Measurements from ENCODE around the gene MRC1.
"Not testable (repeated sequence)": the region's sequence is repeated elsewhere in the genome, so short reads cannot be mapped to it uniquely, and the experiment has no call there.

MRC1 gene

DNA sequence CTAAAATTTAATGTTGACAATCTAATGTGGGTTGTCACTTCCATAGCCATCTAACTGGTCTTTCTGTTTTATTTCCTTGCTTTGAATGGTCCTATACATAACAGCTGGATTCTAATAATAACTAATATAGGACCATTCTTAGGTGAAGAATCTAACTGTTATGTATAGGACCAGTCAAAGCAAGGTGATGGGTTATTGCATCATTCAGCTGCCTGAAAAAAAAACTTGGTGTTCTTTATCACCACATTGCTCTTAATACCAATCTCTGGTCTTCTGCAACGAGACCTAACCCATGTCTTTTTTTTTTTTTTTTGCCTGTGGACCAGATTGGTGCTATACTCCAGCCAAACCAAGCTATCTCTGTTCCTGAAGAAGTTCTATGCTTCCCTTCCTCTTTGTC lies 96.9 kb downstream of the MRC1 start:
- no peak for DNase-seq (ENCODE audit: low read depth in 2 of 2)

DNA sequence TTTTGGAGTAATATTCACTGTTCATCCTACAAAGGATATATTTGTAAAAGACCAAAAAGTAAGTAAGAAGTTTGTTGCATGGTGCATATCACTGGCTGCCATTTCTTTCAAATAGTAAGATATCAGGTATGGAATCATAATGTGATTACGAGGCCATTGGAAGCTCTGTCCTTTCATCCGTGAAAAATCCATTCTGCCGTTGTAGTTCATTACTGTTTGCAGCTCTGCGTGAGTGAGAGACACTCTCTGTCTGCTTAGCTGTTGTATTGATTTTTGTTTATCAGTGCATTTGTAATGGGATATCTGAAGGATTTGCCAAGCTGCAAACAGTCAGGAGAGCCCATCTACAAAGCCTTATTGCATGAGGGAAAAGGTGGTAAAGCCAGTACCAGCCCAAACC lies 98.5 kb downstream of the MRC1 start:
- no peak for DNase-seq (ENCODE audit: low read depth in 2 of 2)

DNA sequence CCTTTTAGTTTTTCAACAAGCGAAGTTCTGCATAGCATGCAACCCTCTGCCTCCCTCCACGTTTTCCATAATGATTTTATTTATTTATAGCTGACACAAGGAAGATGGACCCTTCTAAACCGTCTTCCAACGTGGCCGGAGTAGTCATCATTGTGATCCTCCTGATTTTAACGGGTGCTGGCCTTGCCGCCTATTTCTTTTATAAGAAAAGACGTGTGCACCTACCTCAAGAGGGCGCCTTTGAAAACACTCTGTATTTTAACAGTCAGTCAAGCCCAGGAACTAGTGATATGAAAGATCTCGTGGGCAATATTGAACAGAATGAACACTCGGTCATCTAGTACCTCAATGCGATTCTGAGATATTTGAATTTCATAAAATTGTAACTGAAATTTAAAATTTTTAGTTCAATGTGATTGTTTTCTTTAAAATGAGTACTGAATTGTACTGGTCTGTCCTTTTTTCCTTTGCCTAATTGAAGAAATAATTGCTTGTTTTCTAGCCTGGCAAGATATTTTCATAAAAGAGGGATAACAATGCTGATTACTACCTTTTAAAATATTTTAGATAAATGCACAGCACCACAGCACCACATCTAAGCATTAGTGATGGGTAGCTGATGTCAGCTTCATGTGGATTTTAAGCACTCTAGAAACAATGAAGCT lies 101.1 kb downstream of the MRC1 start:
- no peak for DNase-seq (ENCODE audit: low read depth in 2 of 2)

DNA sequence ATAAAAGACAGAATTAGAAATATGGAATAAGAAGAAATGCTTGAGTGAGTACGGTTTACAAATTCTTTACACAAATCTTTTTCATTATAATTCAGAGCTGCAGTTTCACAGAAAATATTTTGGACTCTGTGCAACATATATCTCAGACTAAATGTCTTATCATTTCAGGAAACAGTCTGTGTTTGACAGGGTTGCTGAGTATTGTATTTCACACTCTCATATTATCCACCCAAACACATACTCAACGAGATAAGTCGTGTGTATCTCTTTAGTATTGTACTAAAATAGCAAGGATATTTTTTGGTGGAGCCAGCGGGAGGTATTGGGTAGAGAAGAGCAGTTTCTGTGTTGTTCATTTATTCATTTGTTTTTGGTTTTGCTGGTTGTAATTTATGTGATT lies 103.6 kb downstream of the MRC1 start:
- DNase-seq (ENCODE audit: low read depth in 2 of 2) = no peak

DNA sequence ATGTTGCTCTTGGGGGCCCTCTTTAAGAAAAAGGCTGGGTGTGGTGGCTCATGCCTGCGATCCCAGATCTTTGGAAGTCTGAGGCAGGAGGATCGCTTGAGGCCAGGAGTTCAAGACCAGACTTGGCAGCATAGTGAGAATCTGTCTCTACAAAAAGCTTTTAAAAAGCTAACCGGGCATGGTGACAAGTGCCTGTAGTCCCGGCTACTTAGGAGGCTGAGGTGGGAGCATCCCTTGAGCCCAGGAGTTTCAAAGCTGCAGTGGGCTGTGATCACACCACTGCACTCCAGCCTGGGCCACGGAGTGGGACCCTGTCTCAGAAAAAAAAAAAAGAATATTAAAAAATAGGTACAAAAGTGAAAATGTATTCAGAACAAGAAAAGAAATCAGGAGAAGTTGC lies 104.5 kb downstream of the MRC1 start:
- no peak for DNase-seq (ENCODE audit: low read depth in 2 of 2)

DNA sequence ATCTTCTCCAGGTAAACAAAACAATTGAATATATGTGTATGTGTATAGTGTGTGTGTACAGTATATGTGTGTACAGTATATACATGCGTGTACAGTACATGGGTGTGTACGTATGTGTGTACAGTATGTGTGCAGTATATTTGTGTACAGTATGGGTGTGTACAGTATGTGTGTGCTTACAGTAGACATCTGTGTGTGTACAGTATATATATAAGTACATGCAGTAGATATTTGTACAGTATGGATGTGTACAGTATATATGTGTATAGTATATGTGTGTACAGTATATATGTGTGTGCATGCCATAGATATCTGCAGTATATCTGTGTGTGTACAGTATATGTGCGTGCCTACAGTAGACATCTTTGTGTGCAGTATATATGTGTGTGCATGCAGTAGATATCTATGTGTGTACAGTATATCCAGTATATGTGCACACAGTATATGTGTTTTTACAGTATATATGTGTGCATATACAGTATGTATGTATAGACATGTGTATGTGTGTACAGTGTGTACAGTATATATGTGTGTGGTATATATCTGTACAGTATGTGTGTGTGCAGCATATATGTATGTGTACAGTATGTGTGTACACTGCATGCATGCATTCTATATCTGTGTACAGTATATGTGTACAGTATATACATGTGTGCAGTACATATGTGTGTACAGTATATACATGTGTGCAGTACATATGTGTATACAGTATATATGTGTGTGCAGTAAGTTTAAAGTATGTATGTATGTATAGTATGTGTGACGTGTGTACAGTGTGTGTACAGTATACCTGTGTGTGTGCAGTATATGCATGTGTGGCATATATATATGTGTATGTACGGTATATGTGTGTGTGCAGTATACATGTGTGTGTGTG lies 105.3 kb downstream of the MRC1 start:
- no peak for DNase-seq (ENCODE audit: low read depth in 2 of 2)

DNA sequence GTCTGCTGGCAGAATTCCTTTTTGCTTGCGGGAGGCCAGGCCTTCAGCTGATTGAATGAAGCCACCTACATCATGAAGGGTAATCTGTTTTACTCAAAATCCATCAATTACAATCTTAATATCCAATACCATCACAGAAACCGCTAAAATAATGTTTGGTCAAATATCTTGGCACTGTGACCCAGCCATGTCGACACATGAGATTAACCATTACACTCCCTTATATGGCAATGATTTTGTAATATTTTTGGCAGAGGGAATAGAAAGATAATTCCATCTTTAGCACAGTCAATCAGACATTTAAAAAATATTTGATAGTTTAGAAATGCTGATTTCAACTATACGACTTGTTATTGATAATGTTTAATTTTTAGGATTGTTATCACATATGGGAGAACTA lies 106.0 kb downstream of the MRC1 start:
- DNase-seq (ENCODE audit: low read depth in 2 of 2) = no peak

DNA sequence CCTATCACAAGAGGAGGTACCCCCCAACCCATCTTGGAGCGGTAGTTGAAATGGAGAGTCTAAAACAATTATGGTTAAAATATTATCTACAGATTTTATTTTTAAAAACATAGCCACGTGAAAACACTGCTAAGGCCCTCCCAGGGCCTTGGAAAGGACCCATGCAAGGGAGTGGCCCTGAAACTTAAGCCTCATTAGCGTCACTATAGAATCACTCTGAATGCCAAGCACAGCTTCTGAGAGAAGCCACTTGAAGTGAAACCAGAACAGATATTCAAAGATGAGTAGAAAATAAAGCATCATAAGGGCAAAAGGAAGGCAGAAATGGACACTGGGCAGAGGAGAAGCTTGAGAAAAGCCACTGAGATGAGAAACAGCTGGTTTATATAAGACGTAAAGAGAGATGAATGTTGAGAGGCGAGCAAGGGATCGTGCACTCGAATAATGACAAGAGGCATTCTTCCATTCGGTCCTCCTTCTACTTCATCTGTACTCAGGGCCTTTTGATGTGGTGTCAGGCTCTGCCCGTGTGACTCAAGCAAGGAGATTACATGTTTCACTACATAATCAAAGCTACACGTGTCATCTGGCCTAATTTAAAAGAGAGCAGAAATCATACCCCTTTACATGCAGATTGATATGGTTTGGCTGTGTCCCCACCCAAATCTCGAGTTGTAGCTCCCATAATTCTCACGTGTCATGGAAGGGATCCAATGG lies 109.2 kb downstream of the MRC1 start:
- DNase-seq (ENCODE audit: low read depth in 2 of 2) = no peak

DNA sequence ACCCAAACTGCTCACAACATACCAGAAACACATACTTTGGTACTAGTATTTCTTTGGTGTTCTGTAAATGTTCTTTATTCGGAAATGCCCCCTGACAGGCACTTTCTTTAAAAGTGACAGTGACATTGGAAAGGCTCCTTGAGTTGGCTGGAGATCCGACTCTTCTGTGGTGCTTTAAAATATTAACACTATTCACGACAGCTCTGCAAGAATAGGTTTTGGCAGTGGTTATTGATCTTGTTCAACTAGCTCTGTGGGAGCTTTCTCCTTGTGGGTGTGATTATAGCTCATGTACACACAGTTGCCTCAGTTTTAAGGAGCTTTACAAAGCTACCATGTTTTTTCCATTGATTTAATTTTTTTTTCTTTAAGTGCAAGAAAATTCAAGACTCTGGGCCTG lies 112.2 kb downstream of the MRC1 start:
- DNase-seq (ENCODE audit: low read depth in 2 of 2) = no peak

DNA sequence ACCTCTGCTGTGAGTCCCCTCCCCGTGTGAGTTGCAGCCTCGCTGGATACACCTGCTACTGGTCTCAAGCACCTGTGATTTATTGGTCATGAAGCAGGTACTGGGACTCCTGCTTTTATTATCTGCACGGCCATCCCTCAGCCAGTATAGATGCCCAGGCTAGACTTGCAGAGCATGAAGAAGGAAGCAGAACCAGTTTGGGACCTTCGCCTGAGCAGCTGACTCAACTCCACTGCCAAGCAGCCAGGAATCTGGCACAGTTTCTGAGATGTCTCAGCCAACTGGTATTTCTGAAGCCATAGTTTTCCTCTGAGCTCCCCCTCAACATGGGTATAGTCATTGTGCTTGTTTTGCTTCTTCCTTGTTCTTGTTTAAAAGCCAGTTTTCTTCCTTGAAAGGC lies 114.6 kb downstream of the MRC1 start:
- no peak for DNase-seq (ENCODE audit: low read depth in 2 of 2)

DNA sequence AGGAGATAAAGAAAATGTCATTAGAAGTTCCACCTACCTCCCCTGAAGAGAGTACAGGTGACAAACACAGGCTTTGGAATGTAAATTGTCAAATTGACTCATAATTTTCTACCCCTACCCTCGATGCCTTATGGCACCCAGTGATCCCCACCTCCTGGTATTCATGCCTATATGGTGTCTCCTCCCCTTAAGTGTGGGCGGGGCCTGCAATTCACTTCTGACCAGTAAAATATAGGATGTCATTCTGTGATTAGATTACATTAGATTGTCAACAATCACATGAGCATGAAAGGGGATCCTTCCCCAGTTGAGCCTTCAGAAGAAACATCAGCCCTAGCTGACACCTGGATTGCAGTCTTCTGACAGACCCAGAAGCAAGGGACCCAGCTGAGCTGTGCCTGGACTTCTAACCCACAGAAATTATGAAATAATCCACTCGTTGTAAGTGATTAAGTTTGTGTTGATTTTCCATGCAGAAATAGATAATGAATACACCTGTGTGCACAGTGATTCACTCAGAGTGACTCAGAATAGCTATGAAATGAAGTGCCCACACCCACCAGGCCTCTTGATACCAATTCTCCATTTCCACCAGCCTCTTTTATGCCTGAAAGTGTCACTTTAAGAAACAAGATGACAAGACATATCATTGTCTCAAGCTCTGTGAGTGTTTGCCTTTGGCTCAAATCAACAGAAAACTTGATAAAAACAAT lies 134.0 kb downstream of the MRC1 start:
- DNase-seq (ENCODE audit: low read depth in 2 of 2) = no peak

DNA sequence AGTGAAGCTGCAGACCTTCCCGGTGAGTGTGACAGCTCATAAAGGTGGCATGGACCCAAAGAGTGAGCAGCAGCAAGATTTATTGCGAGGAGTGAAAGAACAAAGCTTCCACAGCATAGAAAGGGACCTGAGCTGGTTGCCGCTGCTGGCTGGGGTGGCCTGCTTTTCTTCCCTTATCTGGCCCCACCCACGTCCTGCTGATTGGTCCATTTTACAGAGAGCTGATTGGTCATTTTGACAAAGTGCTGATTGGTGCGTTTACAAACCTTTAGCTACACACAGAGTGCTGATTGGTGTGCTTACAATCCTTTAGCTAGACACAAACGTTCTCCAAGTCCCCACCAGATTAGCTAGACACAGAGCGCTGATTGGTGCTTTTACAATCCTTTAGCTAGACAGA lies 141.1 kb downstream of the MRC1 start:
- not testable (repeated sequence) for DNase-seq (ENCODE audit: low read depth in 2 of 2)

DNA sequence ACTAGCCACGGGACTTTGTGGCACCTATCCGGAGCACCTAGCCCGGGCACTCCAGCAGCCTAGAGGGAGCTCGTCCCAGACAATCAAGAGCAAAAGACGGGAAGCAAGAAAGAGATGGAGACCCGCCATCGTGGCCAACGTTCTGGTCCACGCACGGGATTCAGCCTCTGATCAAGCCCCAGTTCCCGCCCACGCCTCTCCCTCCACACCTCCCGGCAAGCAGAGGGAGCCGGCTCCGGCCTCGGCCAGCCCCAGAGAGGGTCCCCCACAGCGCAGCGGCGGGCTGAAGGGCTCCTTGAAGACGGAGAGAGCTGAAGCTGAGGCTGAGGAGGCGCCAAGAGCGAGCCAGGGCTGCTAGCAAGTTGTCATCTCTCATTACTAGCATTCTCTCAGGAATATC lies 141.6 kb downstream of the MRC1 start:
- DNase-seq (ENCODE audit: low read depth in 2 of 2) = no peak

DNA sequence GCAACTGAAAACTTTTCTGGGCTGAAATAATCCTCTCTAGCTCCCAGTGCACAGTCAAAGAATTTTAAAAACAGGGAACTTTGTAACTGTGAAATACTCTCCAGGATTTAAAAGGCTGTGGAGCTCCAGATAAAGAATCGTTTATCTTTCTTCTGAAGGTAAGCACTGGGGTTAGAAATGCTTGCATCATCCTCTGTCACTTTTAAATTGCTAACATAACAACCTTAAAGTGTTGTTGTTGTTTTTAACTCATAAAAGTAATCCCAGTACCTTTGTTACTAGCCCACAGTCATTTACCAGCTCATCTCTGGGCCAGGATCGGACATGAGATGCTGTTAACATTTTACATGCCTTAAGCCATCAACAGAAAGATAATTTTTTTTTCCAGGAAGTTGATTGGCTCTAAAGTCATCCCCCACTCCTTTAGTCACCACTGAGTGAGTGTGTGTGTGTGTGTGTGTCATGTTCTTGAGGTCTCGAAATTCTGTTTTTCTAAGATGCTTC lies 142.8 kb downstream of the MRC1 start, which contains the start of gene SLC39A12:
Gene SLC39A12 (plus strand): TSS at position 51 of the 504 bp plus-strand sequence. CDS start 1,359 bp downstream, outside the sequence.
- DNase-seq (ENCODE audit: low read depth in 2 of 2) = no peak

DNA sequence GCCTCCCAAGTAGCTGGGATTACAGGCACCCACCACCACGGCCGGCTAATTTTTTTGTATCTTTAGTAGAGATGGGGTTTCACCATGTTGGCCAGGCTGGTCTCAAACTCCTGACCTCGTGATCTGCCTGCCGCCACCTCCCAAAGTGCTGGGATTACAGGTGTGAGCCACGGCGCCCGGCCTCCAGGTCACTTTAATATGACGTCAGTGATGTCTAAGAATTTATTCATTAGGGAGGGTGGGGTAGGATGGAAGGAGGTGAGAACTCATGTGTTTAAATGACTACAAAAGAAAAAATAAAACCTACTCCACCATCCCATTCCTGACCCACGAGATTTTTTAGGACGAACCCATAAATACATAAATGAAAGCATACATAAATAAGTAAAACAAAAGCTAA lies 145.2 kb downstream of the MRC1 start:
- DNase-seq (ENCODE audit: low read depth in 2 of 2) = not testable (repeated sequence)

DNA sequence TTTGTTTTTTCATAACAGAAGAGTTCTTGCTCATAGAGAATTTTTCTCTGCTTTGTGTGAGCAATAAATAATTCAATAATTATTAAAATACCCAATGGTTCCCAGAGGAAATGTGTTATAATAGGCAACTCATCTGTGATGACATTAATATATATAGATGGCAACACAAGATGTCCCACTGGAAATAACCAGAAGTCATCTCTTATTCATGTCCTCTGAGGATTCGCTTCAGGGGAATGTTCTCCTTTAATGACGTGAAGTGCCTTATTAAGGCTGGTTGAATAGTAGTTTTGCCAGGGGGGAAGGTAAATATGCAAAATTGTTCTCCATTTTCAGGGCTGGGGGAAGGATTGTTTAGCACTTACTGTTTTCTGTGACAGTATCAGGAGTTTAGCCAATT lies 145.7 kb downstream of the MRC1 start:
- no peak for DNase-seq (ENCODE audit: low read depth in 2 of 2)

DNA sequence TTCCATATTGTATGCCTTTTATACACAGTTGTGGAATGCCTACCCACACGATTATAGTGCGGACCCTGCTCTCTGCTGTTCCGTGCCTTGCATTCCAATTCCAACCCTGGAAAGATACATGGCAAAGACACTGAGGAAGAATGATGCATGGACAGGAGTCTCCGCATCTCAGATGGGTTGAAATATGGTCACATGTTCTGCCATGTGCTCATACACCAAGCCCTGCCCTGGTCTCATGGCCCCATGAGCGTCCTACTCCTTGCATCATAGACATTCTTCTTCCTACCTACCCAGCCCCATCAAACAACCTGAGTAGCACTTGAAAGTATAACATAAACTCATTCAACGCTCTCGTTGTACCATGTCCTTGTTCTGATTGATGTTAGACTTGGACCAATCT lies 148.9 kb downstream of the MRC1 start:
- DNase-seq (ENCODE audit: low read depth in 2 of 2) = no peak

DNA sequence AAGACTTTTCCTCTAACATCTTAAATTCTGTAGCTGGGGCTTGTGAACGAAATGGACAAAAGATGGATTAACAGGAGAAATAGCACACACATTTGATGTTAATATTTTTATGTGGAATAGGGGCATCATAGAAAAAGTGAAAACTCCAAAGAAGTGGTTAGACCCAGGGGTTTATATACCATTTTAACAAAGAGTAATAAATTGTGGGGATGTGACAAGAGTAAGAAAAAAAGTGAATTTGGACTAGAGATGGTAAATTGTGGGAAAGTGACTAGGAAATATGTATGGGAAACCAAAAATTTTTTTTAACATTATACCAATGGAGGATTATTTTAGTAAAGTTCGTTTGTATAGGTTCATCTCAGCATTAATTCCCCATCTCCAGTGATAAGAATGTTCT lies 150.7 kb downstream of the MRC1 start:
- no peak for DNase-seq (ENCODE audit: low read depth in 2 of 2)

All from stimulated activated CD4-positive, alpha-beta T cell treated with anti-CD3 and anti-CD28 coated beads, Interleukin-15, amount 100 ng/mL, for 48 hours (primary cell).